ENCODE data around the gene NKX1-2.
A peak's percentile ranks its signal among the peaks of the same experiment; 100 is the strongest.

The NKX1-2 gene

DNA sequence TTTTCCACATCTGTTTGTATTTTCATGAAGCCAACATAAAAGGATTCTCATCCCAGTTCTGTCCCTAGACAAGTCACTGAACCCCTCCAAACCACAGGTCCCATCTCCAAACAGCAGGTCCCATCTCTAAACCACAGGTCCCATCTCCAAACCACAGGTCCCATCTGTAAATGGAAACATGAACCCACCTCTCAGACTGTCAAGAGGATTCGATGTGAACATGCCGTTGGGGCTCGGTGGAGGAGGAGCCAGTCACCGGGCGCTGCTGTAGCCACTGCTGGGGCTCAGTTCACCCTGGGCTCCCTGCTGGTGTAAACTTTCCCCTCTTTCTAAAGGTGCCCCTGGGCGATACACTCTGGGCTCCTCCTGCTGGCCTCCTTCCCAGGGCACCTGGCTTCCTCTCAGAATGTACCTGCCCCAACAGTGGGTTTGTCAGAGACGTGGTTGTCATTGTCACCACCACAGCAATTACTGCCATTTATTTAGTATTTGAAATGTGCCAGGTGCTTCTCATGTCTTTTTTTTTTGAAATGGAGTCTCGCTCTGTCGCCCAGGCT, 24.8 kb upstream of the NKX1-2 start:
- DNase-seq, result no peak

- DNase-seq, result no peak
Measured at GRCh38 chr10:124473070-124473469, 23.2 kb upstream of the NKX1-2 start.

DNA sequence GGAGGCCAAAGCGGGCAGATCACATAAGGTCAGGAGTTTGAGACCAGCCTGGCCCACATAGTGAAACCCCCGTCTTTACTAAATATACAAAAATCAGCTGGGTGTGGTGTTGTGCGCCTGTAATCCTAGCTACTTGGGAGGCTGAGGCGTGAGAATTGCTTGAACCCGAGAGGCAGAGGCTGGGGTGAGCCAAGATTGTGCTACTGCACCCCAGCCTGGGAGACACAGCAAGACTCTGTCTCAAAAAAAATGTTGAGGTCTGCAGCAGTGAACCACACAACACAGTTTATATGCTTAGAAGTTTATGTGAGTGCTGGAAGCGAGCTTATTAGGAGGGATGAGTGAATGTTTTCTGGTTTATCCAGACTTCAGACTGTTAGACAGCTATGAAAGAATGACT, 22.2 kb upstream of the NKX1-2 start:
- DNase-seq, result no peak

DNA sequence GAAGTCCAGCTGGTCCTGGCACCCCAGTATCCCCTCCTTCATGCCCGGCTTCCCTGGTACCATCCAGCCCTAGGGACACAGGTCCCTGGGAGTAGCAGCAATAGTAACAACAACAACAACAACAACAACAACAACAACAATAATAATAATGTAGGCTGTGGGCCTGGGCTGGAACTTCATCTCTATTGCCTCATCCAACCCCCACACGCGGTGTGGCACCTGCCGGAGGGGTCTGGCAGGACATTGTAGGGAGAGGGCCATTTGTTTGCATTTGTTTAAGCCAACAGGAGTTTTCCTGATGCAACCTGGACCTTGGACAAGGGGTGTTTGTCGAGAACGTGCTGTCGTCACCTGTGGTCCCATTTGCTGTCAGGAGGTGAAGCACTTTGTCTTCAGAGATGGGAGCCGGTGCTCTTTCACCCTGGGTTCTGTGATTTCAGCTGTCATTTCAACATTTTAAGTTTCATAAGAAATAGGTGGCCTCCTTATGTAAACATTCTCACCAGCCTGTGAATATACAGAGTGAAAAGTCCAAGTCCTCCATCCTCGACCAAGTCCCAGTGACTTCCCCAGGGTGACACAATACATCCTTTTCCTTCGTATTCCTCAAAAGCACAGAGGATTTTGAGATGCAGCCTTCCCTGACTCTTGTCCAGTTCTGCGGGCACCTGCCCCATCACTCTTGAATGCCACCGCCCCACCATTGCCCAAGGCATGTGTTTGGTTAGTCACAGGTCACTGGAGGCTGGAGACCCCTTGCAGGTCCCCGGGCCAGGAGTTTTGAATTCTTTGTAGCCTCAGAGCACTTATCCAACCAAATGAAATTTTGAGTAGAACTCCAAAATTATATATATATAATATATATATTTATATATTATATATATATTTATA, 21.0 kb upstream of the NKX1-2 start:
- no peak for DNase-seq

DNA sequence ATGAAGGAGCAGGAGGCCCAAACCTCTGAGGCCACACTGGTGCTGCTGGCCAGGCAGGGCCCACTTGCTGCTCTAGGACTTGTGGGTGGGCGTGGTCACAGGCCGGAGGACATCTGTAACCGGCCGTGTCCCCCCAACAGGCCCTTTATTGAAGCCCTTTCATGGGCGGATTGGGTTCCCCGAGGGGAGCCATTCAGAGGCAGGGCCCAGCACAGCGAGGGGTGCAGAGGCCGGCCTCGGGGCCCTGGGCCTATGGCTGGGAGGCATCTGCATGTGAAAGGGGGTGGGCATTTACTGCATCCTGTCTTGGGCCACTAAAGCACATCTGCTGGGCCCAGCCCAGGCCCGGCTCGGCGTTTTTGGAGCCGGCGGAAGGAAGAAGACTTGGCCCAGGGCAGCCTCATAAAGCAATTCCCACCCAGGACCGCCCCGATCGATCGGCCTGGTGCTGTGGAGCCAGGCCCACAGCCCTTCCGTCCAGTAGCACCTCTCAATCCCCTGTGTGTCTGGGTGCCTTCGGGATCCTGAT, 20.2 kb upstream of the NKX1-2 start:
- DNase-seq, result no peak

DNA sequence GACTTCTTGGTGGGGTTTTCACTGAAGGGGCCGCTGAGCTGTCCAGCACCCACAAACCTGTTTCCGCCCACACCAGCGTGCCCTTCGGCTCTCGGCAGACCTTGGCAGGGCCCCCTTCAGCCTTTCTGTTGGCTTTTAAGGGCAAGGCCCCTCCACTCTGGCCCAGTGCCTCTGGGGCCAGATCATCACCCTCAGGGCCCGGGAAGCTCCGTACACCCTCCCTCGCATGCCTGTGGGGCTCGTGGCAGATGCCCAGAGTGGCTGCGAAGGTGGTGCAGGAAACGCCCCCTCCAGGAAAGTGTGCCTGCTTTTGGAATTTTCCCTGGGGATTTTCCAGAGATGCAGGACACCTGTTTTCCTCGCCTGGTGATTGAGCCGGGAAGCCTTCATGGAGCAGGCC, 18.8 kb upstream of the NKX1-2 start:
- no peak for DNase-seq

GRCh38 chr10:124467165-124467564, 17.3 kb upstream of the NKX1-2 start:
- no peak for DNase-seq

DNA sequence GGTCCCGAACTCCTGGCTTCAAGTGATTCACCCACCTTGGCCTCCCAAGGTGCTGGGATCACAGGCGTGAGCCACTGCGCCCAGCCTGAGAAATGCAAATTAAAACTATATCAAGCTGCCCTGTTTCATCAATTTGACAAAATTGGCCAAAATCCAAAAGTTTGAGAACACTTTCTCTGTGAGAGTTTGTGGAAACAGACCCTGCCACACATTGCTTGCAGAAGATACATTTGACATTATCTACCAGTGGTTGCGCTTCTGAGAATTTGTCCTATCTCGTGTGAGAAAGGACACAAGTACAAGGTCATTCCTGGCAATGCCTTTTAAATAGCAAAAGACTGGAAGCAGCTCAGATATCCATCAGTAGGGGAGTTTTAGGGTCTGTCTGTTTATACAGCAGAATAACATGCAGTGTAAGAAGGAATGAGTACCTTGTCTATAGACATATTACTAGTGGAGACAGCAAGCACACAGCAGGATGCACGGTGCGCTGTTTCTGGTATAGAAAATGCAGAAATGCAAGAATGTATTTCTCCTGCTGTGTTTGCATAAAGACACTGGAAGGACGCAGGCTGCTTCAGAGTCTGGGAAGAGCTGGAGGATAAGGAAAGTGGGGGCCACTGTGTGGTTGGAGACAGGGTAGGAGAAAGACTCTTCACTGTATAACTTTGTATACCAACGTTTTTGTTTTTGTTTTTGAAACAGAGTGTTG, 16.1 kb upstream of the NKX1-2 start:
- DNase-seq, result no peak

DNA sequence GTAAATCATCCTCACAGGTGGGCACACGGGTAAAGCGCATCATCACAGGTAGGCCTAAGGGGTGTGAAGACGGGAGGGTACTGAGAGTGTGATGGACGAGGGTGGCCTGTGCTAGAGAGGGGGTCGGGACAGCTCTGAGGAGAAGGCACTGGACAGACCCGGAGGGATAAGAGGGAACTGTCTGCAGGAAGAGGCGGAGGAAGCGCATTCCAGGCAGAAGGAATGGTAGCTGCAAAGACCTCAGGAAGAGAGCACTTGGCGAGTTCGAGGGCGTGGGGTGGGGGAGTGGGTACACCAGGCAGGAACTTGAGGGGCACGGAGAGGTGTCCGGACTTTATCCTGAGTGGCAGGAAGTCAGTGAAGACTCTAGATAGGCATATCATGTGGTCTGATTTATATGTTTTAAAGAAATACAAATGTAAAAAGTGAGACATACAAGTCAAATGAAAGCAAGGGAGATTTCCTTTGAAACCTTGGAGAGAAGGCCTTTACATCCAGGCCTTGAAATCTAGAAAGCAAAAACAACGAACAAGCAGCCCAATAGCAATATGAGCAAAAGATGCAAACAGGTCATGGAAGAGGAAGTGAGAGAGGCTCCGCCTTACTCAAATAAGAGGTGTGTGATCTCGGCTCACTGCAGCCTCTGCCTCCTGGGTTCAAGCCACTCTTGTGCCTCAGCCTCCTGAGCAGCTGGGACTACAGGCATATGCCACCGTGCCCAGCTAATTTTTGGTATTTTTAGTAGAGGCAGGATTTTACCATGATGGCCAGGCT, 15.4 kb upstream of the NKX1-2 start:
- no peak for DNase-seq

GRCh38 chr10:124464028-124464965, 14.5 kb upstream of the NKX1-2 start:
- no peak for DNase-seq

DNA sequence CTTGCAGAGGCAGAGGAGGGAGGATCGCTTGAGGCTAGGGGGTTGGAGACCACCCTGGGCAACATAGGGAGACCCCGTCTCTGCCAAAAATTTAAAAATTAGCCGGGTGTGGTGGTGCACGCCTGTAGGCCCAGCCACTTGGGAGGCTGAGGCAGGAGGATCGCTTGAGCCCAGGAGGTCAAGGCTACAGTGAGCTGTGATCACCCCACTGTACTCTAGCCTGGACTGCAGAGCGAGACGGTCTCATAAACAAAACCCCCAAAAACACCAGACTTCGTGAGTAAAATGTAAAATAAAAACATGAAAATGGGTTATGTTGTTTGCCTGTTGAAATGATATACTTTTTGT, 12.5 kb upstream of the NKX1-2 start:
- DNase-seq, result no peak

- DNase-seq, result peak; percentile 37
Measured at GRCh38 chr10:124461642-124462347, 12.0 kb upstream of the NKX1-2 start, which contains the start of gene LHPP. Gene LHPP, plus strand, starts transcription at chr10:124461823. Its CDS starts 40 bp downstream, at chr10:124461863.

DNA sequence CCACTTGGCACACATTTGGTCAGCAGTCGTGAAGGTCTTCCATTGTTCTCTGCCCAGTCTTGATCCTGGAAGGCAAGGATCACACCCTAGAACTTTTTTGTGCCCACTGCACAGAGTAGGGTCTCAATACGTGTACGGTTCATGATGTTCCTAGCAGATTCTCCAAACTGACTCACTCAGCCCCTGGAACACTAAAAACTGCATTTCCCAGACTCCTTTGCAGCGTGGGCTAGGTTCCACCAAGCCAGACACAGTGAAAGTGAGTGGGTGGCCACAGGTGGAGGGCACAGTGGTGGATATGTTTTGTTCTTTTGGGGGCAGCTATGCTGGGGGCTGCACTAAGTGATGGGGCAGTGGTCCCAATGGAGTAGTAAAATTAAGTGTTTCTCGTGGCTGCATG, 10.3 kb upstream of the NKX1-2 start:
- DNase-seq, result no peak

DNA sequence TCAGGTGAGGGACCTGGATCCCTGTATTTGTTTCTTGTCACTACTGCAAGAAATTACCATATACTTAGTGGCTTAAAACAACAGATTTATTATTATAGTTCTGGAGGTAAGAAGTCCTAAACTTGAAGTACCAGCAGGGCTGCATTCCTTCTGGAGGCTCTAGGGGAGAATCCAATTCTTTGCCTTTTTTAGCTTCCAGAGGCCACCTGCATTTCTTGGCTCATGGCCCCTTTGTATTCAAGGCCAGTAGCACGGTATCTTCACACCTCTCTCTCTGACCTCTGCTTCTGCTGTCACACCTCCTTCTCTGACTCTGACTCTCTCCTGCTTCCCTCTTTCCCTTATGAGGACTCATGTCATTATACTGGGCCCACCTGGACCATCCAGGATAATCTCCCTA, 9.6 kb upstream of the NKX1-2 start:
- DNase-seq, result no peak

DNA sequence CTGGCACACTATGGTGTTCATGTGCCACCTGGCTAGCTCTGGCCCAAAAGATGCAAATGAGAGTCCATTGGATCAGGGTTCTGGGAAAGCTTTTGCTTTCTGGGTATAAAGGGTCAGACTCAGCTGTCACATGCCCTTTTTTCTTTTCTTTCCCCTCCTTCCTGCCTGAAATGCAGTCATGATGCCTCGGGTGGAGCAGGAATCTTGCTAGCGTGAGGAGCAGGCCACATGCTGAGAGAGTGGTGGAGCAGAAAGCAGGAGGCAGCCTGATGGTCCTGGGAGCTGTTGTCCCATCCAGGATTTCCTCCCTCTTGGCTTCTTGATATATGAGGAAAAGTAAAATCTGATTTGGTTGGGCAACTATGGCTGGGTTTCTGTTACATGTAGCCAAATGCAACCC, 9.1 kb upstream of the NKX1-2 start:
- no peak for DNase-seq

- no peak for DNase-seq
Measured at GRCh38 chr10:124458473-124458872, 8.6 kb upstream of the NKX1-2 start.

- DNase-seq, result no peak
Measured at GRCh38 chr10:124455441-124455840, 5.6 kb upstream of the NKX1-2 start.

DNA sequence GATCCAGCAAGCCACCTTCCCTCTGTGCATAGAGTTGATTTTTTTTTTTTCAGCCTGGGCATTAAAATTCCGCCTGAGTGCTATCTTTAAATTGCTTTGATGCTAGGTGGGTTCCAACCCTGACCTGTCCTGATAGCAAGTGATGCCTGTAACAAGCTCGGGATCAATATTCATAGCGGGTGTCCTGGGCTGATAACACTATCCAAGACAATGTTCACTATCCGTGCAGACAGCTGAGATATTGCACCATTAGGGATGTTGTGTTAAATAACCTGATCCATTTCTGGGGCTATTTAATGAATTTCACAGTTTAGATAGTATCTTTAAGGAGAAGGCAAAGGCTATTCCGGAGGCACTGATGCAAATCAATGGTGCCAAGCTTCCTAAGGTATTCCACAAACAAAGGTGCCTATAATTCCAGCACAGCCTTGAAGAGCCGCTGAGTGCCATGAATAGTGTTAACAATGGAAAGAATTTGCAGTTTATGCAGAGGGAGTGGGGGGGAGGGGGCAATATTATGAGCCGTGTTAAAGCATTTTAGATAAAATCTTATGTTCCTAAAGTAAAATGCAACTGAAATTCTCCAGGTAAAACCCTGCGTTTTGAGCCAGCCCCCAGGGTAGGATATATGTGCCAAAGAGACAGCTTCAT, 4.2 kb upstream of the NKX1-2 start:
- no peak for DNase-seq

GRCh38 chr10:124451276-124451675, 1.4 kb upstream of the NKX1-2 start:
- DNase-seq, result no peak

- DNase-seq, result no peak
Measured at GRCh38 chr10:124450783-124451057, 885 bp upstream of the NKX1-2 start.

Data from DMS79 treated with DMSO at 0.1 percent for 48 hours (cell line).